Astrocyte (in vitro differentiated cells and primary cell): ENCODE data around the gene ENO3. TPM values are rescaled to one million over a fixed set of nuclear protein-coding genes. Genes with fewer than 3 reads are reported as not detected.

Experiments
- DNase-seq: peaks from one replicate; pipeline ENCODE4 v3.0.0-alpha.2; 2010; ENCODE audit warnings: low read depth
- FAIRE-seq: peaks from 2 replicates; lab custom pipeline; 2011; peaks lifted over from hg19 to GRCh38; lab: Jason Lieb, UNC
- H2AFZ ChIP-seq: 2 replicates; pipeline ENCODE4 v1.6.0; 2012; ENCODE audit warnings: low read depth, low read length, inconsistent platforms
- H3K27ac ChIP-seq: 2 replicates; pipeline ENCODE4 v1.5.1; 2011; ENCODE audit warnings: low read depth, low read length, inconsistent platforms
- H3K27me3 ChIP-seq: 2 replicates; pipeline ENCODE4 v1.6.0; 2011; ENCODE audit warnings: low read length, inconsistent platforms; ENCODE audit not compliant: insufficient read depth
- H3K36me3 ChIP-seq: 2 replicates; pipeline ENCODE4 v1.5.1; 2011; ENCODE audit warnings: low read length, inconsistent platforms; ENCODE audit not compliant: insufficient read depth
- H3K4me1 ChIP-seq: 2 replicates; pipeline ENCODE4 v1.5.1; 2011; ENCODE audit warnings: low read length, inconsistent platforms; ENCODE audit not compliant: insufficient read depth
- H3K4me2 ChIP-seq: 2 replicates; pipeline ENCODE4 v1.6.0; 2012; ENCODE audit warnings: low read length, inconsistent platforms
- H3K4me3 ChIP-seq: 2 replicates; pipeline ENCODE4 v1.5.1; 2011; ENCODE audit warnings: low read depth, mild to moderate bottlenecking, low read length, inconsistent platforms; ENCODE audit not compliant: insufficient read depth
- H3K79me2 ChIP-seq: 2 replicates; pipeline ENCODE4 v1.6.0; 2012; ENCODE audit warnings: mild to moderate bottlenecking, low read length, inconsistent platforms; ENCODE audit not compliant: insufficient read depth
- H3K9ac ChIP-seq: 2 replicates; pipeline ENCODE4 v1.6.0; 2012; ENCODE audit warnings: mild to moderate bottlenecking, low read length, inconsistent platforms
- H3K9me3 ChIP-seq: 2 replicates; pipeline ENCODE4 v1.5.1; 2012; ENCODE audit warnings: low read depth, mild to moderate bottlenecking, low read length, inconsistent platforms; ENCODE audit not compliant: insufficient read depth
- H4K20me1 ChIP-seq: 2 replicates; pipeline ENCODE4 v1.6.0; 2012; ENCODE audit warnings: low read length, inconsistent platforms; ENCODE audit not compliant: insufficient read depth
- H3K27ac Mint-ChIP-seq: one replicate; pipeline ENCODE4 v1.8.0; 2021; ENCODE audit warnings: mild to moderate bottlenecking, mixed read lengths; ENCODE audit not compliant: unreplicated experiment
- H3K27me3 Mint-ChIP-seq: one replicate; pipeline ENCODE4 v1.8.0; 2021; ENCODE audit warnings: low read depth, mixed read lengths; ENCODE audit not compliant: unreplicated experiment
- H3K36me3 Mint-ChIP-seq: one replicate; pipeline ENCODE4 v1.8.0; 2021; ENCODE audit warnings: low read depth, mixed read lengths; ENCODE audit not compliant: unreplicated experiment
- H3K4me1 Mint-ChIP-seq: one replicate; pipeline ENCODE4 v1.8.0; 2021; ENCODE audit warnings: low read depth, mixed read lengths; ENCODE audit not compliant: unreplicated experiment
- H3K4me3 Mint-ChIP-seq: one replicate; pipeline ENCODE4 v1.8.0; 2021; ENCODE audit warnings: mild to moderate bottlenecking, moderate library complexity, mixed read lengths; ENCODE audit not compliant: unreplicated experiment
- H3K9me3 Mint-ChIP-seq: one replicate; pipeline ENCODE4 v1.8.0; 2021; ENCODE audit warnings: mild to moderate bottlenecking, mixed read lengths; ENCODE audit not compliant: unreplicated experiment
- CTCF ChIP-seq: IDR thresholded peaks from 2 replicates; pipeline ENCODE4 v1.5.1; 2011; ENCODE audit warnings: low read depth, mild to moderate bottlenecking, inconsistent platforms, low read length, moderate library complexity; ENCODE audit not compliant: insufficient read depth
- EZH2 ChIP-seq: IDR thresholded peaks from 2 replicates; pipeline ENCODE4 v1.6.1; 2012; ENCODE audit warnings: mild to moderate bottlenecking, low read length, inconsistent platforms; ENCODE audit not compliant: insufficient read depth
- total RNA-seq: library from RNA; stranded (reverse); gene quantifications from 2 replicates; pipeline ENCODE4 v1.2.1, GENCODE V29; 2021

Gene ENO3
- total RNA-seq, 1 donor from 2014 or later, result 20.4 TPM

GRCh38 chr17:4946312-4946976 is 4.5 kb upstream of the ENO3 start:
- peaks cover 22% of the 10 kb centered on the region for H3K36me3 Mint-ChIP-seq
- FAIRE-seq (no peak), DNase-seq (no peak)
- H2AFZ ChIP-seq, result no peak overlapping the region
- H3K4me2 ChIP-seq, result peak overlapping the region; percentile 99
- H3K9me3 ChIP-seq, result no peaks in the 10 kb centered on the region
- H3K36me3 ChIP-seq, result peaks cover 37% of the 10 kb centered on the region
- peaks cover 37% of the 10 kb centered on the region for H3K4me1 Mint-ChIP-seq
- peak overlapping the region; percentile 93 for H3K9ac ChIP-seq
- no peaks in the 10 kb centered on the region for H3K27me3 ChIP-seq
- H3K79me2 ChIP-seq, result peaks cover 69% of the 10 kb centered on the region
- H3K27me3 Mint-ChIP-seq, result no peaks in the 10 kb centered on the region
- TF ChIP-seq EZH2 (no peak), CTCF (no peak)
- H3K27ac ChIP-seq, result peak overlapping the region; percentile 27
- peak overlapping the region; percentile 98 for H3K27ac Mint-ChIP-seq
- peaks cover 32% of the 10 kb centered on the region for H3K4me1 ChIP-seq
- no peaks in the 10 kb centered on the region for H3K9me3 Mint-ChIP-seq
- peaks cover 60% of the 10 kb centered on the region for H4K20me1 ChIP-seq
- peak overlapping the region; percentile 82 for H3K4me3 ChIP-seq
- peak overlapping the region; percentile 98 for H3K4me3 Mint-ChIP-seq

GRCh38 chr17:4947010-4947410 is 3.9 kb upstream of the ENO3 start:
- Histone ChIP-seq H3K9me3 (no peaks in the 10 kb centered on the region), H3K27me3 (no peaks in the 10 kb centered on the region), H3K36me3 (peaks cover 34% of the 10 kb centered on the region), H2AFZ (no peak overlapping the region), H3K9ac (peak overlapping the region; percentile 93), H4K20me1 (peaks cover 59% of the 10 kb centered on the region), H3K79me2 (peaks cover 63% of the 10 kb centered on the region), H3K4me2 (peak overlapping the region; percentile 99), H3K4me1 (peaks cover 32% of the 10 kb centered on the region), H3K4me3 (peak overlapping the region; percentile 82), H3K27ac (peak overlapping the region; percentile 27)
- Mint-ChIP-seq H3K4me3 (peak overlapping the region; percentile 98), H3K9me3 (no peaks in the 10 kb centered on the region), H3K36me3 (peaks cover 22% of the 10 kb centered on the region), H3K27ac (peak overlapping the region; percentile 98), H3K4me1 (peaks cover 35% of the 10 kb centered on the region), H3K27me3 (no peaks in the 10 kb centered on the region)
- DNase-seq, result no peak
- no peak for FAIRE-seq
- TF ChIP-seq EZH2 (no peak), CTCF (no peak)
